OCI-LY7 (cell line): Measurements from ENCODE around the gene INTS3.

ENCODE experiments used
- EZH2phosphoT487 ChIP-seq: fragments of 200-600 bp; sonication (generic); IDR thresholded peaks from 2 replicates; pipeline ENCODE4 v1.6.1; 2018; ENCODE audit warnings: low read depth, borderline replicate concordance, mild to moderate bottlenecking, mixed run types, antibody characterized with exemption, low read length, moderate library complexity, mixed read lengths
- TF ChIP-seq, protein P1 (sequence below): fragments of 200-600 bp; sonication (generic); conservative IDR thresholded peaks from 2 replicates; pipeline ENCODE4 v1.5.1; 2014; ENCODE audit warnings: mild to moderate bottlenecking, antibody characterized with exemption, low read length, moderate library complexity, mixed read lengths

DNA sequence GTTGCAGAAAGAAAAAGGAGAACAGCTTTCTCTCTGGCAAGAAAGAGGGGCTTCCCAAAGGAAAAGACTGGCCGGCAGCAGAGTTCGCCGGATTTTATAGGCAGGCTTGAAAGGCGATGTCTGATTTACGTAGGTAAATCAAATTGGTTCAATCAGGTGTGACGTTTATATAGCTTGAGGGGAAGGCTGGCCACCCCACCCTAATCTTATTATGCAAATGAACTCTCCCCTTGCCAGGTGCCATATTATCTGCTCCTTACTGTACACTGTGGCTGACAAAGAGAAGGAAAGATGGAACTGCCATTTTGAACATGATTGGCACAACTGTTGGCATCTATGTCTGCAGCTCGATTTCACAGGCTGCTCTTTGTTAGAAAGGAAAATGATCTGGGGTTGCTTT is 16.8 kb upstream of the INTS3 start:
- TF ChIP-seq, protein P1, sequence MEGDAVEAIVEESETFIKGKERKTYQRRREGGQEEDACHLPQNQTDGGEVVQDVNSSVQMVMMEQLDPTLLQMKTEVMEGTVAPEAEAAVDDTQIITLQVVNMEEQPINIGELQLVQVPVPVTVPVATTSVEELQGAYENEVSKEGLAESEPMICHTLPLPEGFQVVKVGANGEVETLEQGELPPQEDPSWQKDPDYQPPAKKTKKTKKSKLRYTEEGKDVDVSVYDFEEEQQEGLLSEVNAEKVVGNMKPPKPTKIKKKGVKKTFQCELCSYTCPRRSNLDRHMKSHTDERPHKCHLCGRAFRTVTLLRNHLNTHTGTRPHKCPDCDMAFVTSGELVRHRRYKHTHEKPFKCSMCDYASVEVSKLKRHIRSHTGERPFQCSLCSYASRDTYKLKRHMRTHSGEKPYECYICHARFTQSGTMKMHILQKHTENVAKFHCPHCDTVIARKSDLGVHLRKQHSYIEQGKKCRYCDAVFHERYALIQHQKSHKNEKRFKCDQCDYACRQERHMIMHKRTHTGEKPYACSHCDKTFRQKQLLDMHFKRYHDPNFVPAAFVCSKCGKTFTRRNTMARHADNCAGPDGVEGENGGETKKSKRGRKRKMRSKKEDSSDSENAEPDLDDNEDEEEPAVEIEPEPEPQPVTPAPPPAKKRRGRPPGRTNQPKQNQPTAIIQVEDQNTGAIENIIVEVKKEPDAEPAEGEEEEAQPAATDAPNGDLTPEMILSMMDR, result no peak
- no peak for TF ChIP-seq EZH2phosphoT487
